Measurements from ENCODE around the gene PRODH.
"Not testable (repeated sequence)": the region's sequence is repeated elsewhere in the genome, so short reads cannot be mapped to it uniquely, and the experiment has no call there.

PRODH gene

DNA sequence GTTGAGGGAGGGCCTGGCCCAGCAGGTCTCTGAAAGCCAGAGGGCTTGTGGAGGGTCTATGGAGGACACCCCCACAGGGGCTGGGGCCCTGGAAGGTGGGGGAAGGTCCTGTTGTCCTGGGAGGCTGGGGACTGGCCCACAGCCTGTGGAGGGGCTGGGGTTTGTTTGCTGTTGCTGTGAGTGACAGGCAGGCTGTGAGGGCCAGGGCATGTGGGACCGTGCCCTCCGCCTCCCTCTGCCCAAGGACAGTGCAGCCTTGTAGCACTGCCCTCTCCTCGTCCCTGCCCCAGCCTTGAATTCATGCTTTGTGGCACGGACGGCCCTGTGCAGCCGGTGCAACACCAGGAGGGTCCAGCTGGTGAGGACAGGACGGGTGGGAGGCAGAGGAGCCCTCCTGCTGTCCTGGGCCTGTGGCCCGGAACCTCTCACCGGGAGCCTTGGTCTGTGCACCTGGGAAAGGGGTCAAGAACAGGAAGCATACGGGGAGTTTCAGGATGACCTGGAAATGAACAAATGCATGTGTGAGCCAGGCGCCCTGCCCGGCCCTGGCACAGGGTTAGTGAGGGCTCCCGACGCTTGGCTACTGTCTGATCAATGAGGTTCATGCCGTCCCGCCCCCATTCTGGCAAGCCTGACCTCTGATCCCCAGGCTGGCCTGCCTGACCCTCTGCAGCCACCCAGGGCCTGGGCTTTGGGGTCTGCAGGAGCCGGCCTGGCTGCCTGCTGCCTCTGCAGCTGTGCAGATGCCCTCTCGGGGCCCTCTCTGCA, 37.4 kb upstream of the PRODH start:
- WGBS = 71% methylated on average over 14 of the region's 18 CpGs
- no peak overlapping the region for H2BK120ac ChIP-seq (ENCODE audit: low read depth, low read length)

GRCh38 chr22:18972591-18972990, 36.5 kb upstream of the PRODH start:
- H4K91ac ChIP-seq (ENCODE audit: low read length); H3K9me3 ChIP-seq (ENCODE audit: control insufficient read depth, low read length); H3K4ac ChIP-seq (ENCODE audit: low read depth in 1 of 2, low read length in 2 of 2); H3K9ac ChIP-seq (ENCODE audit: low read length); H2BK15ac ChIP-seq (ENCODE audit: low read depth, poor library complexity, severe bottlenecking); H2BK120ac ChIP-seq (ENCODE audit: low read depth, low read length); H3K4me2 ChIP-seq (ENCODE audit: low read length, poor library complexity, severe bottlenecking); H2AFZ ChIP-seq (ENCODE audit: low read depth, low read length); H3K18ac ChIP-seq (ENCODE audit: low read depth in 1 of 2, low read length in 2 of 2); H3K23ac ChIP-seq (ENCODE audit: low read length in 2 of 2); DNase-seq; H3K27ac ChIP-seq (ENCODE audit: low read length, poor library complexity, severe bottlenecking); H2BK5ac ChIP-seq (ENCODE audit: low read depth, low read length, poor library complexity, severe bottlenecking); H3K4me3 ChIP-seq (ENCODE audit: insufficient read depth in 1 of 2, low read depth in 1 of 2, low read length in 2 of 2); H3K79me1 ChIP-seq (replicated peaks; ENCODE audit: low read length, poor library complexity, severe bottlenecking); H2AK5ac ChIP-seq (ENCODE audit: low read length, severe bottlenecking); H4K8ac ChIP-seq (ENCODE audit: low read length); H2BK12ac ChIP-seq (ENCODE audit: low read length in 2 of 2); H3K36me3 ChIP-seq (ENCODE audit: control insufficient read depth in 1 of 2, insufficient read depth in 2 of 2, low read depth in 1 of 2, low read length in 2 of 2); H3K14ac ChIP-seq (ENCODE audit: low read length in 2 of 2): not testable (repeated sequence)
- Histone ChIP-seq H3K27me3 (ENCODE audit: control insufficient read depth in 1 of 2, insufficient read depth in 1 of 2, low read length in 2 of 2) (peaks cover 26 to 38% of the 10 kb centered on the region in 2 experiments), H3K4me1 (ENCODE audit: control insufficient read depth, insufficient read depth, low read depth, low read length) (peaks cover 15% of the 10 kb centered on the region)
- 85% methylated on average over 6 of the region's 8 CpGs for WGBS

More for the DNA sequence above, 37.4 kb upstream of the PRODH start:
- H2BK15ac ChIP-seq (ENCODE audit: low read depth, poor library complexity, severe bottlenecking) = no peak overlapping the region
- no peak overlapping the region for H4K91ac ChIP-seq (ENCODE audit: low read length)
- no peak overlapping the region for H3K4me2 ChIP-seq (ENCODE audit: low read length, poor library complexity, severe bottlenecking)
- H3K36me3 ChIP-seq (ENCODE audit: control insufficient read depth in 1 of 2, insufficient read depth in 2 of 2, low read depth in 1 of 2, low read length in 2 of 2) = peaks cover 0 to 2% of the 10 kb centered on the region in 2 experiments
- no peak for DNase-seq
- no peak overlapping the region for H3K18ac ChIP-seq (ENCODE audit: low read depth in 1 of 2, low read length in 2 of 2)
- H3K9me3 ChIP-seq (ENCODE audit: control insufficient read depth, low read length) = peaks cover 6% of the 10 kb centered on the region
- no peak overlapping the region for H4K8ac ChIP-seq (ENCODE audit: low read length)
- H3K9ac ChIP-seq (ENCODE audit: low read length) = no peak overlapping the region
- no peak overlapping the region for H3K27ac ChIP-seq (ENCODE audit: low read length, poor library complexity, severe bottlenecking)
- no peak overlapping the region for H3K4me3 ChIP-seq (ENCODE audit: insufficient read depth in 1 of 2, low read depth in 1 of 2, low read length in 2 of 2)
- no peak overlapping the region for H3K23ac ChIP-seq (ENCODE audit: low read length in 2 of 2)
- peaks cover 15% of the 10 kb centered on the region for H3K4me1 ChIP-seq (ENCODE audit: control insufficient read depth, insufficient read depth, low read depth, low read length)
- H3K14ac ChIP-seq (ENCODE audit: low read length in 2 of 2) = no peak overlapping the region
- no peak overlapping the region for H2BK12ac ChIP-seq (ENCODE audit: low read length in 2 of 2)
- H3K79me1 ChIP-seq (replicated peaks; ENCODE audit: low read length, poor library complexity, severe bottlenecking) = no peaks in the 10 kb centered on the region
- H3K27me3 ChIP-seq (ENCODE audit: control insufficient read depth in 1 of 2, insufficient read depth in 1 of 2, low read length in 2 of 2) = peaks cover 23 to 38% of the 10 kb centered on the region in 2 experiments
- H3K4ac ChIP-seq (ENCODE audit: low read depth in 1 of 2, low read length in 2 of 2) = no peak overlapping the region
- no peak overlapping the region for H2AK5ac ChIP-seq (ENCODE audit: low read length, severe bottlenecking)
- no peak overlapping the region for H2AFZ ChIP-seq (ENCODE audit: low read depth, low read length)
- no peak overlapping the region for H2BK5ac ChIP-seq (ENCODE audit: low read depth, low read length, poor library complexity, severe bottlenecking)

DNA sequence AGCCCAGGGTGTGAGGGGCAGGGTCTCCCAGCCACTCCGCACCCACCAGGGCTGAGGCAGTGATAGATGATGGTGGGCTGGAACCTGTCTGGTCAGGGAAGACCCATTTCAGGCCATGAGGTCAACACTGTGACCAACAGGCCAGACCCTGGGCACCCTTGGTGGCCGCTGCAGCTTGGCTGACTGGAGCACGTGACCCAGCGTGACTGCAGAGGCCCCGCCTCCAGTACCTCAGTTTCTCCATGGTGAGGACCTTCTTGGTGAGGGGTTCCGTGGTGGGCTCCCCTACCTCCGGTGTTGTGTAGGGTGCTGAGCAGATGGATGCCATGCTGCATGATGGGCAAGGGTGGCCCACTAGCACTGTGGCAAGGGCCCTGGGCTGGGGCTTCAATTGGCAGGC, 35.9 kb upstream of the PRODH start:
- not testable (repeated sequence) for H3K4me2 ChIP-seq (ENCODE audit: low read length, poor library complexity, severe bottlenecking); DNase-seq; H3K23ac ChIP-seq (ENCODE audit: low read length in 2 of 2); H4K91ac ChIP-seq (ENCODE audit: low read length); H3K18ac ChIP-seq (ENCODE audit: low read depth in 1 of 2, low read length in 2 of 2); H4K8ac ChIP-seq (ENCODE audit: low read length); H2BK15ac ChIP-seq (ENCODE audit: low read depth, poor library complexity, severe bottlenecking); H3K27ac ChIP-seq (ENCODE audit: low read length, poor library complexity, severe bottlenecking); H2AFZ ChIP-seq (ENCODE audit: low read depth, low read length); H3K14ac ChIP-seq (ENCODE audit: low read length in 2 of 2); H3K9ac ChIP-seq (ENCODE audit: low read length); H3K4ac ChIP-seq (ENCODE audit: low read depth in 1 of 2, low read length in 2 of 2); H3K36me3 ChIP-seq (ENCODE audit: control insufficient read depth in 1 of 2, insufficient read depth in 2 of 2, low read depth in 1 of 2, low read length in 2 of 2); H3K4me3 ChIP-seq (ENCODE audit: insufficient read depth in 1 of 2, low read depth in 1 of 2, low read length in 2 of 2); H2BK12ac ChIP-seq (ENCODE audit: low read length in 2 of 2); H3K79me1 ChIP-seq (replicated peaks; ENCODE audit: low read length, poor library complexity, severe bottlenecking); H3K9me3 ChIP-seq (ENCODE audit: control insufficient read depth, low read length); H2AK5ac ChIP-seq (ENCODE audit: low read length, severe bottlenecking); H2BK120ac ChIP-seq (ENCODE audit: low read depth, low read length); H2BK5ac ChIP-seq (ENCODE audit: low read depth, low read length, poor library complexity, severe bottlenecking)
- Histone ChIP-seq H3K4me1 (ENCODE audit: control insufficient read depth, insufficient read depth, low read depth, low read length) (peaks cover 15% of the 10 kb centered on the region), H3K27me3 (ENCODE audit: control insufficient read depth in 1 of 2, insufficient read depth in 1 of 2, low read length in 2 of 2) (peaks cover 26 to 32% of the 10 kb centered on the region in 2 experiments)
- 100% methylated on average over 3 of the region's 7 CpGs for WGBS

GRCh38 chr22:18971321-18971751, 35.2 kb upstream of the PRODH start:
- no peak overlapping the region for H3K4me3 ChIP-seq (ENCODE audit: insufficient read depth in 1 of 2, low read depth in 1 of 2, low read length in 2 of 2)
- no peak overlapping the region for H2BK15ac ChIP-seq (ENCODE audit: low read depth, poor library complexity, severe bottlenecking)
- H3K79me1 ChIP-seq (replicated peaks; ENCODE audit: low read length, poor library complexity, severe bottlenecking) = no peaks in the 10 kb centered on the region
- H2BK5ac ChIP-seq (ENCODE audit: low read depth, low read length, poor library complexity, severe bottlenecking) = no peak overlapping the region
- H2AK5ac ChIP-seq (ENCODE audit: low read length, severe bottlenecking) = no peak overlapping the region
- no peaks in the 10 kb centered on the region for H3K36me3 ChIP-seq (ENCODE audit: control insufficient read depth in 1 of 2, insufficient read depth in 2 of 2, low read depth in 1 of 2, low read length in 2 of 2)
- no peak overlapping the region for H2AFZ ChIP-seq (ENCODE audit: low read depth, low read length)
- no peak overlapping the region for H3K4me2 ChIP-seq (ENCODE audit: low read length, poor library complexity, severe bottlenecking)
- H3K23ac ChIP-seq (ENCODE audit: low read length in 2 of 2) = no peak overlapping the region
- H2BK12ac ChIP-seq (ENCODE audit: low read length in 2 of 2) = no peak overlapping the region
- H3K18ac ChIP-seq (ENCODE audit: low read depth in 1 of 2, low read length in 2 of 2) = no peak overlapping the region
- H3K4me1 ChIP-seq (ENCODE audit: control insufficient read depth, insufficient read depth, low read depth, low read length) = peaks cover 15% of the 10 kb centered on the region
- DNase-seq = no peak
- no peak overlapping the region for H3K9ac ChIP-seq (ENCODE audit: low read length)
- H3K14ac ChIP-seq (ENCODE audit: low read length in 2 of 2) = peak overlapping the region in 1 of 2 experiments; percentile 2
- no peak overlapping the region for H3K27ac ChIP-seq (ENCODE audit: low read length, poor library complexity, severe bottlenecking)
- H3K9me3 ChIP-seq (ENCODE audit: control insufficient read depth, low read length) = no peaks in the 10 kb centered on the region
- no peak overlapping the region for H4K91ac ChIP-seq (ENCODE audit: low read length)
- H3K4ac ChIP-seq (ENCODE audit: low read depth in 1 of 2, low read length in 2 of 2) = no peak overlapping the region
- peaks cover 26 to 29% of the 10 kb centered on the region in 2 experiments for H3K27me3 ChIP-seq (ENCODE audit: control insufficient read depth in 1 of 2, insufficient read depth in 1 of 2, low read length in 2 of 2)
- H2BK120ac ChIP-seq (ENCODE audit: low read depth, low read length) = no peak overlapping the region
- 86% methylated on average over 19 of the region's 19 CpGs for WGBS
- no peak overlapping the region for H4K8ac ChIP-seq (ENCODE audit: low read length)

Measured in mesenchymal stem cell (in vitro differentiated cells and primary cell).